ENCODE data around the gene ZNF836. TPM values are rescaled to one million over a fixed set of nuclear protein-coding genes. Genes with fewer than 3 reads are reported as not detected.
A peak's percentile ranks its signal among the peaks of the same experiment; 100 is the strongest.

Gene ZNF836
- total RNA-seq, 1 donor from 2014 or later, result 28.0 TPM

- Mint-ChIP-seq H3K27me3 (no peaks in the 10 kb centered on the region), H3K27ac (no peak overlapping the region), H3K9me3 (peaks cover 51% of the 10 kb centered on the region), H3K4me1 (no peaks in the 10 kb centered on the region), H3K4me3 (no peak overlapping the region), H3K36me3 (ENCODE audit: low read depth) (peaks cover 89% of the 10 kb centered on the region)
- no peak for DNase-seq
- TF ChIP-seq CTCF (IDR thresholded peaks at IDR 0.05), result no peak
- ChIA-PET POLR2A (no interaction called here), CTCF (no interaction called here)
- no peak for ATAC-seq (ENCODE audit: low read depth)
- intact Hi-C loops (cut with micrococcal nuclease), result no loop called here
Observed at GRCh38 chr19:52155596-52156359, 15.6 kb downstream of the ZNF836 start.

- Mint-ChIP-seq H3K4me3 (no peak overlapping the region), H3K9me3 (peaks cover 18% of the 10 kb centered on the region), H3K27me3 (no peaks in the 10 kb centered on the region), H3K36me3 (ENCODE audit: low read depth) (peaks cover 33% of the 10 kb centered on the region), H3K4me1 (peaks cover 7% of the 10 kb centered on the region), H3K27ac (no peak overlapping the region)
- no peak for TF ChIP-seq CTCF (IDR thresholded peaks at IDR 0.05)
- no peak for ATAC-seq (ENCODE audit: low read depth)
- POLR2A ChIA-PET, result interaction anchor here (0.7 kb wide), 1 partner anchor 37 kb away, joined by 5 read pairs; no protein-coding TSS in a partner anchor
- CTCF ChIA-PET, result no interaction called here
- DNase-seq, result no peak
- intact Hi-C loops (cut with micrococcal nuclease), result no loop called here
Observed at GRCh38 chr19:52148256-52148655, 23.2 kb downstream of the ZNF836 start.

GRCh38 chr19:52142001-52142595 is 29.3 kb downstream of the ZNF836 start:
- no peaks in the 10 kb centered on the region for H3K27me3 Mint-ChIP-seq
- ATAC-seq (ENCODE audit: low read depth) (no peak), DNase-seq (no peak)
- H3K4me1 Mint-ChIP-seq, result peaks cover 30% of the 10 kb centered on the region
- peaks cover 2% of the 10 kb centered on the region for H3K9me3 Mint-ChIP-seq
- peaks cover 14% of the 10 kb centered on the region for H3K36me3 Mint-ChIP-seq (ENCODE audit: low read depth)
- no peak overlapping the region for H3K4me3 Mint-ChIP-seq
- intact Hi-C loops (cut with micrococcal nuclease), result no loop called here
- ChIA-PET CTCF (interaction anchor here (5.7 kb wide), 1 partner anchor 95 kb away, joined by 55 read pairs; no protein-coding TSS in a partner anchor), POLR2A (interaction anchor here (1.2 kb wide), 1 partner anchor 94 kb away, joined by 3 read pairs; the partner anchor contains the start of gene ZNF432)
- H3K27ac Mint-ChIP-seq, result no peak overlapping the region
- no peak for TF ChIP-seq CTCF (IDR thresholded peaks at IDR 0.05)

- POLR2A ChIA-PET, result interaction anchor here (1.2 to 2.1 kb wide), 4 partner anchors 30 to 229 kb away, joined by 3 to 30 read pairs (median 4); partner anchors contain the start of genes PPP2R1A, ZNF432, ZNF836 and ZNF880
- CTCF ChIA-PET, result interaction anchor here (5.7 kb wide), 1 partner anchor 96 kb away, joined by 55 read pairs; no protein-coding TSS in a partner anchor
Observed at GRCh38 chr19:52141203-52141602, 30.2 kb downstream of the ZNF836 start.

More at GRCh38 chr19:52141203-52141602, 30.2 kb downstream of the ZNF836 start:
- H3K27ac Mint-ChIP-seq, result no peak overlapping the region
- peaks cover 2% of the 10 kb centered on the region for H3K9me3 Mint-ChIP-seq
- H3K27me3 Mint-ChIP-seq, result no peaks in the 10 kb centered on the region
- DNase-seq, result no peak
- intact Hi-C loops (cut with micrococcal nuclease), result no loop called here
- ATAC-seq (ENCODE audit: low read depth), result no peak
- peak overlapping the region; percentile 8 for H3K4me3 Mint-ChIP-seq
- peaks cover 30% of the 10 kb centered on the region for H3K4me1 Mint-ChIP-seq
- no peak for TF ChIP-seq CTCF (IDR thresholded peaks at IDR 0.05)
- H3K36me3 Mint-ChIP-seq (ENCODE audit: low read depth), result peaks cover 12% of the 10 kb centered on the region
